Prostate gland (tissue), 2 donors: Measurements from ENCODE around the gene SARM1.

ENCODE experiments used
- CTCF ChIP-seq, 4 experiments: fragments of 200-600 bp in 2 of 4; fragments of 450-650 bp in 2 of 4; sonication (generic) in 2 of 4; IDR thresholded peaks; 1 replicate in 3 of 4; 2 replicates in 1 of 4; pipeline ENCODE4 v1.5.1; 2016 to 2019; ENCODE audit warnings: antibody characterized with exemption in 4 of 4, mild to moderate bottlenecking in 2 of 4, moderate library complexity in 2 of 4
- POLR2A ChIP-seq: fragments of 450-650 bp; IDR thresholded peaks from one replicate; pipeline ENCODE4 v1.6.1; 2016; ENCODE audit warnings: antibody characterized with exemption, mild to moderate bottlenecking

DNA sequence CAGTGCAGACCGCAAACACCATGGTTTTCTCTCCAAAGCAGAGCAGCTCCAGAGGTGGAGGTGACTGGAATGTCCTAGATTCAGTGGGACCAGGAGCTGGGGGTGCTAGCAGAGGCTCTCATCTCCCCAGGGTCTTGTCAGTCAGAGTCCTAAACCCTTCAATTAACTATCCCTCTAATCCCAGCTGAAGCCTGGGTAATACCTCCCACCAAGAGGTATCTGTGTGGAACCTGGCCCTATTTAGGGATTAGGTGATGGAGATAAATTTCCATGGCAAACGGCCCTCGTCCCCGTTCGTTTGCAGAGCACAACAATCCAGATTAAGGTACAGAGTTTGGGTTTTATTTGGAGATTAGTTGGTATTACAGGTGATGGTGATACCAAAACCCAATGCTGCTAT lies 8.3 kb upstream of the SARM1 start:
- TF ChIP-seq POLR2A, result no peak
- no peak for TF ChIP-seq CTCF (IDR thresholded peaks at IDR 0.05)
